ENCODE data around the gene CAPN5. TPM values are rescaled to one million over a fixed set of nuclear protein-coding genes. Genes with fewer than 3 reads are reported as not detected.

The CAPN5 gene
- total RNA-seq, 1 donor from 2014 or later, result 7.4 TPM

- Mint-ChIP-seq H3K36me3 (no peaks in the 10 kb centered on the region), H3K4me3 (no peak overlapping the region), H3K27me3 (ENCODE audit: insufficient read depth, low read depth) (peaks cover 12% of the 10 kb centered on the region), H3K27ac (no peak overlapping the region), H3K4me1 (peaks cover 33% of the 10 kb centered on the region), H3K9me3 (no peaks in the 10 kb centered on the region)
- H3F3A ChIP-seq (ENCODE audit: low read depth), result peaks cover 22% of the 10 kb centered on the region
- no peak overlapping the region for H3K27ac ChIP-seq
- H4K20me1 ChIP-seq (ENCODE audit: low read depth), result no peaks in the 10 kb centered on the region
- H3K4me3 ChIP-seq, result no peak overlapping the region
- H3K79me2 ChIP-seq (ENCODE audit: low read depth), result no peaks in the 10 kb centered on the region
- no peaks in the 10 kb centered on the region for H3K36me3 ChIP-seq
- H3K9me3 ChIP-seq (ENCODE audit: low read depth), result no peaks in the 10 kb centered on the region
- H3K4me2 ChIP-seq, result no peak overlapping the region
- H3K27me3 ChIP-seq, result peaks cover 4% of the 10 kb centered on the region
- H3K9ac ChIP-seq, result no peak overlapping the region
- no peak for DNase-seq (ENCODE audit: low spot score)
- H2AFZ ChIP-seq (replicated peaks), result no peak overlapping the region
- TF ChIP-seq EZH2 (IDR thresholded peaks at IDR 0.05), result no peak
- no peak for TF ChIP-seq CTCF (IDR thresholded peaks at IDR 0.05)
- TF ChIP-seq EZH2phosphoT487 (IDR thresholded peaks at IDR 0.05), result no peak
- H3K4me1 ChIP-seq, result peaks cover 33% of the 10 kb centered on the region
Observed at GRCh38 chr11:77150836-77151235, 84.1 kb downstream of the CAPN5 start.

GRCh38 chr11:77151804-77152509, 85.2 kb downstream of the CAPN5 start:
- Mint-ChIP-seq H3K4me1 (peaks cover 32% of the 10 kb centered on the region), H3K27ac (no peak overlapping the region), H3K27me3 (ENCODE audit: insufficient read depth, low read depth) (peaks cover 6% of the 10 kb centered on the region), H3K9me3 (no peaks in the 10 kb centered on the region), H3K4me3 (no peak overlapping the region), H3K36me3 (no peaks in the 10 kb centered on the region)
- H2AFZ ChIP-seq (replicated peaks), result no peak overlapping the region
- peaks cover 4% of the 10 kb centered on the region for H3K27me3 ChIP-seq
- H3K9me3 ChIP-seq (ENCODE audit: low read depth), result no peaks in the 10 kb centered on the region
- H3K4me3 ChIP-seq, result no peak overlapping the region
- no peaks in the 10 kb centered on the region for H3K79me2 ChIP-seq (ENCODE audit: low read depth)
- H3K36me3 ChIP-seq, result no peaks in the 10 kb centered on the region
- H3K4me1 ChIP-seq, result peaks cover 29% of the 10 kb centered on the region
- H4K20me1 ChIP-seq (ENCODE audit: low read depth), result no peaks in the 10 kb centered on the region
- peaks cover 20% of the 10 kb centered on the region for H3F3A ChIP-seq (ENCODE audit: low read depth)
- no peak for TF ChIP-seq EZH2 (IDR thresholded peaks at IDR 0.05)
- TF ChIP-seq CTCF (IDR thresholded peaks at IDR 0.05), result no peak
- no peak overlapping the region for H3K4me2 ChIP-seq
- H3K9ac ChIP-seq, result no peak overlapping the region
- no peak overlapping the region for H3K27ac ChIP-seq
- no peak for DNase-seq (ENCODE audit: low spot score)

GRCh38 chr11:77152846-77153245, 86.1 kb downstream of the CAPN5 start:
- Histone ChIP-seq H3K9ac (no peak overlapping the region), H3K27me3 (no peaks in the 10 kb centered on the region), H3K4me2 (no peak overlapping the region), H3K79me2 (ENCODE audit: low read depth) (no peaks in the 10 kb centered on the region), H3K27ac (no peak overlapping the region), H4K20me1 (ENCODE audit: low read depth) (no peaks in the 10 kb centered on the region), H3F3A (ENCODE audit: low read depth) (peaks cover 11% of the 10 kb centered on the region), H2AFZ (replicated peaks) (no peak overlapping the region), H3K4me3 (no peak overlapping the region), H3K9me3 (ENCODE audit: low read depth) (no peaks in the 10 kb centered on the region), H3K36me3 (no peaks in the 10 kb centered on the region), H3K4me1 (peaks cover 23% of the 10 kb centered on the region)
- H3K4me1 Mint-ChIP-seq, result peaks cover 25% of the 10 kb centered on the region
- no peaks in the 10 kb centered on the region for H3K36me3 Mint-ChIP-seq
- H3K27ac Mint-ChIP-seq, result no peak overlapping the region
- no peak for TF ChIP-seq CTCF (IDR thresholded peaks at IDR 0.05)
- TF ChIP-seq EZH2 (IDR thresholded peaks at IDR 0.05), result no peak
- TF ChIP-seq EZH2phosphoT487 (IDR thresholded peaks at IDR 0.05), result no peak
- no peak for DNase-seq (ENCODE audit: low spot score)
- H3K9me3 Mint-ChIP-seq, result no peaks in the 10 kb centered on the region
- peak overlapping the region; percentile 7 for H3K4me3 Mint-ChIP-seq
- H3K27me3 Mint-ChIP-seq (ENCODE audit: insufficient read depth, low read depth), result peaks cover 8% of the 10 kb centered on the region

Data from neural progenitor cell (in vitro differentiated cells).